A549 (cell line): ENCODE data around the gene GATA5.

ENCODE experiments used
- CEBPB ChIP-seq, 2 experiments: fragments of >200 bp in 1 of 2; sonication (Bioruptor Twin) in 1 of 2; formaldehyde crosslinking in 1 of 2; IDR thresholded peaks; 2 replicates each; pipeline ENCODE4 v1.6.1; 2012 to 2016
- CTCF ChIP-seq: fragments of >200 bp; sonication (Bioruptor Twin); formaldehyde crosslinking; IDR thresholded peaks from 3 replicates; pipeline ENCODE4 v1.5.1; 2016
- EP300 ChIP-seq, 2 experiments: fragments of >200 bp; sonication (Bioruptor Twin); formaldehyde crosslinking; IDR thresholded peaks; 2 replicates in 1 of 2; 3 replicates in 1 of 2; pipeline ENCODE4 v1.6.1; 2016 to 2017
- ESRRA ChIP-seq: fragments of 150-350 bp; IDR thresholded peaks from 2 replicates; pipeline ENCODE4 v1.6.1; 2014; ENCODE audit warnings: mild to moderate bottlenecking, low read length, borderline replicate concordance
- GATA3 ChIP-seq: IDR thresholded peaks from 2 replicates; pipeline ENCODE4 v1.6.1; 2012; ENCODE audit warnings: borderline replicate concordance
- HEYL ChIP-seq: fragments of 250-450 bp; sonication (Bioruptor Pico); IDR thresholded peaks from 2 replicates; pipeline ENCODE4 v1.8.0; 2021; ENCODE audit warnings: mild to moderate bottlenecking, moderate library complexity
- NR3C1 ChIP-seq: fragments of >200 bp; sonication (Bioruptor Twin); formaldehyde crosslinking; IDR thresholded peaks from 3 replicates; pipeline ENCODE4 v1.6.1; 2017
- POLR2A ChIP-seq: IDR thresholded peaks from 2 replicates; pipeline ENCODE4 v1.6.1; 2012; ENCODE audit warnings: mild to moderate bottlenecking, low read length
- RAD21 ChIP-seq, 2 experiments: fragments of >200 bp in 1 of 2; sonication (Bioruptor Twin) in 1 of 2; formaldehyde crosslinking in 1 of 2; IDR thresholded peaks in 1 of 2; conservative IDR thresholded peaks in 1 of 2; 2 replicates in 1 of 2; 3 replicates in 1 of 2; pipeline ENCODE4 v1.6.1; 2012 to 2018; ENCODE audit warnings: inconsistent platforms in 1 of 2
- RFX5 ChIP-seq: fragments of 450-650 bp; IDR thresholded peaks from 2 replicates; pipeline ENCODE4 v1.7.1; 2014; ENCODE audit warnings: antibody characterized with exemption, mild to moderate bottlenecking, moderate library complexity
- ZFP36 ChIP-seq: fragments of 450-650 bp; IDR thresholded peaks from 2 replicates; pipeline ENCODE4 v1.6.1; 2014; ENCODE audit warnings: borderline replicate concordance; ENCODE audit not compliant: partially characterized antibody
- TF ChIP-seq, protein P1 (sequence below): fragments of 450-650 bp; IDR thresholded peaks from 2 replicates; pipeline ENCODE4 v1.6.1; 2014; ENCODE audit warnings: antibody characterized with exemption
- TF ChIP-seq, protein P2 (sequence below): fragments of 250-450 bp; sonication (Bioruptor Pico); IDR thresholded peaks from 2 replicates; pipeline ENCODE4 v1.5.0; 2021; ENCODE audit warnings: mild to moderate bottlenecking, moderate library complexity, borderline replicate concordance
- TF ChIP-seq, protein P3 (sequence below): fragments of 200-600 bp; sonication (generic); IDR thresholded peaks from 2 replicates; pipeline ENCODE4 v1.6.1; 2016; ENCODE audit warnings: antibody characterized with exemption, mild to moderate bottlenecking, moderate library complexity

DNA sequence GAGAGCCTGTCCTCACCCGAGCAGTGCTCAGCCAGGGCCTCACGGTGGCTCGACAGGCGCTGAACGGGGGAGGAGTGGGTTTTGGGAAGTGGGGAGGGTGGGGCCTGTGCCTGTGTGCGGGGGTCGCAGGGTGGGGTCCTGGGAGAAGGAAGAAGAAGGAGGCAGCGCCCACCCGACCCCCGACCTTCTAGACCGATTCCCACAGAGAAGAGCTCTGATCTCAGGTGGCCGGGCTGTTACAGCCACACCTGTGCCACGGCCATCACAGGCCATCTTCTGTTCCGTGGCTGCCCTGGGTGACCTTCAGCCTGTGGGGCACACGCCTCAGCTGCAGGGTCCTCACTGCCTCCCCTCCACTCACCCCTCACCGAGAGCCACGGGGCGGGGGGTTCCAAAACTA is 41.4 kb upstream of the GATA5 start:
- no peak for TF ChIP-seq CEBPB (IDR thresholded peaks at IDR 0.05)
- no peak for TF ChIP-seq POLR2A
- no peak for TF ChIP-seq CTCF
- TF ChIP-seq, protein P1, sequence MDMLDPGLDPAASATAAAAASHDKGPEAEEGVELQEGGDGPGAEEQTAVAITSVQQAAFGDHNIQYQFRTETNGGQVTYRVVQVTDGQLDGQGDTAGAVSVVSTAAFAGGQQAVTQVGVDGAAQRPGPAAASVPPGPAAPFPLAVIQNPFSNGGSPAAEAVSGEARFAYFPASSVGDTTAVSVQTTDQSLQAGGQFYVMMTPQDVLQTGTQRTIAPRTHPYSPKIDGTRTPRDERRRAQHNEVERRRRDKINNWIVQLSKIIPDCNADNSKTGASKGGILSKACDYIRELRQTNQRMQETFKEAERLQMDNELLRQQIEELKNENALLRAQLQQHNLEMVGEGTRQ, result no peak
- TF ChIP-seq, protein P2, sequence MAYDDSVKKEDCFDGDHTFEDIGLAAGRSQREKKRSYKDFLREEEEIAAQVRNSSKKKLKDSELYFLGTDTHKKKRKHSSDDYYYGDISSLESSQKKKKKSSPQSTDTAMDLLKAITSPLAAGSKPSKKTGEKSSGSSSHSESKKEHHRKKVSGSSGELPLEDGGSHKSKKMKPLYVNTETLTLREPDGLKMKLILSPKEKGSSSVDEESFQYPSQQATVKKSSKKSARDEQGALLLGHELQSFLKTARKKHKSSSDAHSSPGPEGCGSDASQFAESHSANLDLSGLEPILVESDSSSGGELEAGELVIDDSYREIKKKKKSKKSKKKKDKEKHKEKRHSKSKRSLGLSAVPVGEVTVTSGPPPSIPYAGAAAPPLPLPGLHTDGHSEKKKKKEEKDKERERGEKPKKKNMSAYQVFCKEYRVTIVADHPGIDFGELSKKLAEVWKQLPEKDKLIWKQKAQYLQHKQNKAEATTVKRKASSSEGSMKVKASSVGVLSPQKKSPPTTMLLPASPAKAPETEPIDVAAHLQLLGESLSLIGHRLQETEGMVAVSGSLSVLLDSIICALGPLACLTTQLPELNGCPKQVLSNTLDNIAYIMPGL (CRISPR knock-in tag), result no peak
- TF ChIP-seq ZFP36, result no peak
- no peak for TF ChIP-seq EP300 (IDR thresholded peaks at IDR 0.05)
- TF ChIP-seq HEYL, result no peak
- no peak for TF ChIP-seq ESRRA
- TF ChIP-seq RAD21 (conservative IDR thresholded peaks at IDR 0.05 in 1 of 2, IDR thresholded peaks at IDR 0.05 in 1 of 2), result no peak
- TF ChIP-seq, protein P3, sequence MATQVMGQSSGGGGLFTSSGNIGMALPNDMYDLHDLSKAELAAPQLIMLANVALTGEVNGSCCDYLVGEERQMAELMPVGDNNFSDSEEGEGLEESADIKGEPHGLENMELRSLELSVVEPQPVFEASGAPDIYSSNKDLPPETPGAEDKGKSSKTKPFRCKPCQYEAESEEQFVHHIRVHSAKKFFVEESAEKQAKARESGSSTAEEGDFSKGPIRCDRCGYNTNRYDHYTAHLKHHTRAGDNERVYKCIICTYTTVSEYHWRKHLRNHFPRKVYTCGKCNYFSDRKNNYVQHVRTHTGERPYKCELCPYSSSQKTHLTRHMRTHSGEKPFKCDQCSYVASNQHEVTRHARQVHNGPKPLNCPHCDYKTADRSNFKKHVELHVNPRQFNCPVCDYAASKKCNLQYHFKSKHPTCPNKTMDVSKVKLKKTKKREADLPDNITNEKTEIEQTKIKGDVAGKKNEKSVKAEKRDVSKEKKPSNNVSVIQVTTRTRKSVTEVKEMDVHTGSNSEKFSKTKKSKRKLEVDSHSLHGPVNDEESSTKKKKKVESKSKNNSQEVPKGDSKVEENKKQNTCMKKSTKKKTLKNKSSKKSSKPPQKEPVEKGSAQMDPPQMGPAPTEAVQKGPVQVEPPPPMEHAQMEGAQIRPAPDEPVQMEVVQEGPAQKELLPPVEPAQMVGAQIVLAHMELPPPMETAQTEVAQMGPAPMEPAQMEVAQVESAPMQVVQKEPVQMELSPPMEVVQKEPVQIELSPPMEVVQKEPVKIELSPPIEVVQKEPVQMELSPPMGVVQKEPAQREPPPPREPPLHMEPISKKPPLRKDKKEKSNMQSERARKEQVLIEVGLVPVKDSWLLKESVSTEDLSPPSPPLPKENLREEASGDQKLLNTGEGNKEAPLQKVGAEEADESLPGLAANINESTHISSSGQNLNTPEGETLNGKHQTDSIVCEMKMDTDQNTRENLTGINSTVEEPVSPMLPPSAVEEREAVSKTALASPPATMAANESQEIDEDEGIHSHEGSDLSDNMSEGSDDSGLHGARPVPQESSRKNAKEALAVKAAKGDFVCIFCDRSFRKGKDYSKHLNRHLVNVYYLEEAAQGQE, result no peak
- no peak for TF ChIP-seq NR3C1
- TF ChIP-seq RFX5, result no peak
- no peak for TF ChIP-seq GATA3
